Measurements from ENCODE around the gene PLD5. TPM values are rescaled to one million over a fixed set of nuclear protein-coding genes. Genes with fewer than 3 reads are reported as not detected.

PLD5 gene
- polyA plus RNA-seq, 3 donors = 0.70 to 0.90 (median 0.88) TPM

- DNase-seq (ENCODE audit: extremely low read depth in 1 of 11, low read depth in 9 of 11, low spot score in 4 of 11) = peak in 1 of 11 donors; percentile 5
Measured at GRCh38 chr1:242055749-242056320, 468.7 kb downstream of the PLD5 start.

GRCh38 chr1:242043165-242043564, 481.3 kb downstream of the PLD5 start:
- no peak for DNase-seq (ENCODE audit: extremely low read depth in 1 of 11, low read depth in 9 of 11, low spot score in 4 of 11)

- DNase-seq (ENCODE audit: extremely low read depth in 1 of 11, low read depth in 9 of 11, low spot score in 4 of 11) = no peak
Measured at GRCh38 chr1:242034392-242034791, 490.1 kb downstream of the PLD5 start.

- peak in 4 of 11 donors; percentile 8 to 51 (median 22) for DNase-seq (ENCODE audit: extremely low read depth in 1 of 11, low read depth in 9 of 11, low spot score in 4 of 11)
Measured at GRCh38 chr1:242033447-242033846, 491.1 kb downstream of the PLD5 start.

Measured in renal cortex interstitium (tissue), 11 donors.